HCT116 (cell line): ENCODE results near the gene IMMT. TPM values are rescaled to one million over a fixed set of nuclear protein-coding genes. Genes with fewer than 3 reads are reported as not detected.

Source experiments
- ATAC-seq: fragments of 200-7000 bp; cut with Tn5 transposase; 2 replicates; pipeline ENCODE4 v1.9.1; 2020; ENCODE audit warnings: mild to moderate bottlenecking, moderate library complexity
- BruUV-seq: library from RNA; stranded (reverse); fragments of 400-500 nt; replicated peaks from 2 replicates; lab custom pipeline; 2021; lab: Mats Ljungman, UMichigan
- CTCF ChIA-PET: fragments of 300-600 bp; sonication (Branson Sonifier 250); formaldehyde crosslinking; loops from one replicate; lab custom pipeline; 2021; ENCODE audit warnings: antibody characterized with exemption; lab: Charles Lee
- POLR2A ChIA-PET: fragments of 300-600, 350-600 bp; sonication (Branson Sonifier 250); formaldehyde crosslinking; loops from one replicate; lab custom pipeline; 2021; ENCODE audit warnings: antibody characterized with exemption; lab: Charles Lee
- RAD21 ChIA-PET, 2 experiments: fragments of 300-600 bp; sonication (Branson Sonifier 250); formaldehyde crosslinking; loops; one replicate each; lab custom pipeline; 2023; ENCODE audit warnings: low total read pairs in 2 of 2; ENCODE audit not compliant: uncharacterized antibody in 2 of 2, unreplicated experiment in 2 of 2, low non-redundant PET in 1 of 2; lab: Charles Lee
- DNase-seq: peaks from one replicate; pipeline ENCODE4 v3.0.0-alpha.2; 2010; ENCODE audit warnings: low read depth, low spot score
- H2AFZ ChIP-seq: fragments of 200-600 bp; shearing (Covaris generic), sonication (generic); 2 replicates; pipeline ENCODE4 v1.6.1; 2017; ENCODE audit warnings: low read depth, mixed run types, mixed read lengths, antibody characterized with exemption, low read length; ENCODE audit not compliant: poor library complexity, severe bottlenecking
- H3K27ac ChIP-seq: 2 replicates; pipeline ENCODE4 v1.5.1; 2012; ENCODE audit warnings: low read depth, low read length
- H3K27me3 ChIP-seq: fragments of 200-600 bp; sonication (generic); 2 replicates; pipeline ENCODE4 v1.6.1; 2016; ENCODE audit warnings: mixed run types, low read length, mixed read lengths; ENCODE audit not compliant: insufficient read depth
- H3K36me3 ChIP-seq, 2 experiments: fragments of 200-500 bp in 1 of 2; fragments of 200-600 bp in 1 of 2; sonication (Bioruptor generic) in 1 of 2; sonication (generic) in 1 of 2; 2 replicates each; pipeline versions ENCODE4 v1.5.1 to v1.6.1; 2014 to 2016; ENCODE audit warnings: low read length in 2 of 2, inconsistent platforms in 1 of 2, mixed read lengths in 1 of 2, mixed run types in 1 of 2; ENCODE audit not compliant: insufficient read depth in 2 of 2, control insufficient read depth in 1 of 2
- H3K4me1 ChIP-seq, 2 experiments: fragments of 200-600 bp in 1 of 2; sonication (generic) in 1 of 2; 2 replicates each; pipeline versions ENCODE4 v1.5.1 to v1.6.1; 2012 to 2017; ENCODE audit warnings: low read length in 2 of 2, inconsistent platforms in 1 of 2, mild to moderate bottlenecking in 1 of 2, mixed read lengths in 1 of 2, mixed run types in 1 of 2, moderate library complexity in 1 of 2; ENCODE audit not compliant: insufficient read depth in 2 of 2, control insufficient read depth in 1 of 2
- H3K4me2 ChIP-seq: fragments of 200-600 bp; sonication (generic); 2 replicates; pipeline ENCODE4 v1.6.1; 2017; ENCODE audit warnings: mixed run types, low read length, mixed read lengths
- H3K4me3 ChIP-seq, 2 experiments: fragments of 200-600 bp in 1 of 2; sonication (generic) in 1 of 2; replicated peaks in 1 of 2; 2 replicates each; pipeline ENCODE4 v1.5.1; 2011 to 2016; ENCODE audit warnings: low read length in 2 of 2, control low read depth in 1 of 2, low read depth in 1 of 2, mild to moderate bottlenecking in 1 of 2, mixed read lengths in 1 of 2, mixed run types in 1 of 2
- H3K79me2 ChIP-seq: fragments of 200-600 bp; sonication (generic); 2 replicates; pipeline ENCODE4 v1.6.1; 2017; ENCODE audit warnings: mild to moderate bottlenecking, mixed run types, low read length, moderate library complexity, mixed read lengths; ENCODE audit not compliant: insufficient read depth
- H3K9ac ChIP-seq: fragments of 200-600 bp; sonication (generic); 2 replicates; pipeline ENCODE4 v1.6.1; 2016; ENCODE audit warnings: low read length, mixed read lengths
- H3K9me2 ChIP-seq: fragments of 200-600 bp; sonication (generic), shearing (Covaris generic); 2 replicates; pipeline ENCODE4 v1.6.1; 2017; ENCODE audit warnings: mixed run types, mild to moderate bottlenecking, moderate library complexity; ENCODE audit not compliant: insufficient read depth
- H3K9me3 ChIP-seq, 2 experiments: fragments of 200-500 bp in 1 of 2; fragments of 200-600 bp in 1 of 2; sonication (Bioruptor generic) in 1 of 2; sonication (generic) in 1 of 2; 2 replicates each; pipeline ENCODE4 v1.6.1; 2014 to 2017; ENCODE audit warnings: low read length in 2 of 2, mixed read lengths in 2 of 2, inconsistent platforms in 1 of 2, low read depth in 1 of 2, mild to moderate bottlenecking in 1 of 2, mixed run types in 1 of 2, moderate library complexity in 1 of 2; ENCODE audit not compliant: control insufficient read depth in 1 of 2, insufficient read depth in 1 of 2
- H4K20me1 ChIP-seq: fragments of 200-600 bp; sonication (generic), shearing (Covaris generic); 2 replicates; pipeline ENCODE4 v1.6.1; 2017; ENCODE audit warnings: mixed run types, mild to moderate bottlenecking, moderate library complexity; ENCODE audit not compliant: insufficient read depth
- CEBPB ChIP-seq: IDR thresholded peaks from 2 replicates; pipeline ENCODE4 v1.6.1; 2012; ENCODE audit warnings: low read depth
- EZH2phosphoT487 ChIP-seq: fragments of 200-600 bp; IDR thresholded peaks from 2 replicates; pipeline ENCODE4 v1.6.1; 2018; ENCODE audit warnings: antibody characterized with exemption, borderline replicate concordance
- FOSL1 ChIP-seq: IDR thresholded peaks from 2 replicates; pipeline ENCODE4 v1.6.1; 2012; ENCODE audit warnings: low read depth
- RAD21 ChIP-seq: IDR thresholded peaks from 2 replicates; pipeline ENCODE4 v1.6.1; 2012; ENCODE audit warnings: low read depth, mild to moderate bottlenecking
- SP1 ChIP-seq: IDR thresholded peaks from 2 replicates; pipeline ENCODE4 v1.6.1; 2012; ENCODE audit warnings: low read depth
- SRF ChIP-seq: IDR thresholded peaks from 2 replicates; pipeline ENCODE4 v1.6.1; 2012; ENCODE audit warnings: low read depth
- TCF7L2 ChIP-seq: IDR thresholded peaks from 2 replicates; pipeline ENCODE4 v1.7.0; 2011; ENCODE audit warnings: borderline replicate concordance, inconsistent platforms; ENCODE audit not compliant: insufficient read depth, insufficient read length; ENCODE audit errors: extremely low read depth
- intact Hi-C: fragments of 100-400 bp; cut with micrococcal nuclease; formaldehyde crosslinking; loops from 2 replicates; pipeline ENCODE4 v1.10.0; 2022
- total RNA-seq: library from RNA; stranded (reverse); gene quantifications from one replicate; pipeline ENCODE4 v1.2.1, GENCODE V29; 2021; ENCODE audit not compliant: unreplicated experiment
- TF ChIP-seq, protein P1 (sequence below), 3 experiments: fragments of 200-600 bp in 1 of 3; sonication (generic) in 1 of 3; IDR thresholded peaks in 2 of 3; conservative IDR thresholded peaks in 1 of 3; 2 replicates each; pipeline ENCODE4 v1.5.1; 2012 to 2017; ENCODE audit warnings: low read depth in 2 of 3, low read length in 2 of 3, antibody characterized with exemption in 1 of 3, borderline replicate concordance in 1 of 3, control low read depth in 1 of 3, mild to moderate bottlenecking in 1 of 3, mixed read lengths in 1 of 3, mixed run types in 1 of 3, moderate library complexity in 1 of 3; ENCODE audit not compliant: insufficient read depth in 1 of 3
- TF ChIP-seq, protein P2 (sequence below): IDR thresholded peaks from 2 replicates; pipeline ENCODE4 v1.6.1; 2011; ENCODE audit warnings: mild to moderate bottlenecking, low read length, moderate library complexity; ENCODE audit not compliant: insufficient replicate concordance; ENCODE audit errors: extremely low read depth
- TF ChIP-seq, protein P3 (sequence below): IDR thresholded peaks from 2 replicates; pipeline ENCODE4 v1.6.1; 2012
- TF ChIP-seq, protein P4 (sequence below): IDR thresholded peaks from 2 replicates; pipeline ENCODE4 v1.6.1; 2012

The IMMT gene
- total RNA-seq, 1 experiment from 2014 or later, result 125 TPM

- H3K4me3 ChIP-seq, result no peak overlapping the region
- H3K36me3 ChIP-seq, result peaks cover 51% of the 10 kb centered on the region in 2 experiments
- ChIA-PET CTCF (no interaction called here), RAD21 (no interaction called here), POLR2A (no interaction called here)
- H3K4me1 ChIP-seq, result no peaks in the 10 kb centered on the region
- BruUV-seq, result no TSS peak
- no peaks in the 10 kb centered on the region for H3K27me3 ChIP-seq
- H3K9me2 ChIP-seq, result no peaks in the 10 kb centered on the region
- H3K9me3 ChIP-seq, result no peaks in the 10 kb centered on the region
- no peak overlapping the region for H3K9ac ChIP-seq
- H3K27ac ChIP-seq, result no peak overlapping the region
- no peak for ATAC-seq
- H3K4me2 ChIP-seq, result no peak overlapping the region
- DNase-seq, result no peak
- no peak for TF ChIP-seq RAD21
- TF ChIP-seq SP1, result no peak
- TF ChIP-seq, protein P1, sequence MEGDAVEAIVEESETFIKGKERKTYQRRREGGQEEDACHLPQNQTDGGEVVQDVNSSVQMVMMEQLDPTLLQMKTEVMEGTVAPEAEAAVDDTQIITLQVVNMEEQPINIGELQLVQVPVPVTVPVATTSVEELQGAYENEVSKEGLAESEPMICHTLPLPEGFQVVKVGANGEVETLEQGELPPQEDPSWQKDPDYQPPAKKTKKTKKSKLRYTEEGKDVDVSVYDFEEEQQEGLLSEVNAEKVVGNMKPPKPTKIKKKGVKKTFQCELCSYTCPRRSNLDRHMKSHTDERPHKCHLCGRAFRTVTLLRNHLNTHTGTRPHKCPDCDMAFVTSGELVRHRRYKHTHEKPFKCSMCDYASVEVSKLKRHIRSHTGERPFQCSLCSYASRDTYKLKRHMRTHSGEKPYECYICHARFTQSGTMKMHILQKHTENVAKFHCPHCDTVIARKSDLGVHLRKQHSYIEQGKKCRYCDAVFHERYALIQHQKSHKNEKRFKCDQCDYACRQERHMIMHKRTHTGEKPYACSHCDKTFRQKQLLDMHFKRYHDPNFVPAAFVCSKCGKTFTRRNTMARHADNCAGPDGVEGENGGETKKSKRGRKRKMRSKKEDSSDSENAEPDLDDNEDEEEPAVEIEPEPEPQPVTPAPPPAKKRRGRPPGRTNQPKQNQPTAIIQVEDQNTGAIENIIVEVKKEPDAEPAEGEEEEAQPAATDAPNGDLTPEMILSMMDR (IDR thresholded peaks at IDR 0.05 in 2 of 3, conservative IDR thresholded peaks at IDR 0.05 in 1 of 3; ENCODE audit: borderline replicate concordance in 1 of 3, insufficient read depth in 1 of 3, low read depth in 2 of 3, low read length in 2 of 3), result no peak
- TF ChIP-seq TCF7L2, result no peak
- TF ChIP-seq CEBPB, result no peak
- TF ChIP-seq SRF, result no peak
- TF ChIP-seq, protein P2, sequence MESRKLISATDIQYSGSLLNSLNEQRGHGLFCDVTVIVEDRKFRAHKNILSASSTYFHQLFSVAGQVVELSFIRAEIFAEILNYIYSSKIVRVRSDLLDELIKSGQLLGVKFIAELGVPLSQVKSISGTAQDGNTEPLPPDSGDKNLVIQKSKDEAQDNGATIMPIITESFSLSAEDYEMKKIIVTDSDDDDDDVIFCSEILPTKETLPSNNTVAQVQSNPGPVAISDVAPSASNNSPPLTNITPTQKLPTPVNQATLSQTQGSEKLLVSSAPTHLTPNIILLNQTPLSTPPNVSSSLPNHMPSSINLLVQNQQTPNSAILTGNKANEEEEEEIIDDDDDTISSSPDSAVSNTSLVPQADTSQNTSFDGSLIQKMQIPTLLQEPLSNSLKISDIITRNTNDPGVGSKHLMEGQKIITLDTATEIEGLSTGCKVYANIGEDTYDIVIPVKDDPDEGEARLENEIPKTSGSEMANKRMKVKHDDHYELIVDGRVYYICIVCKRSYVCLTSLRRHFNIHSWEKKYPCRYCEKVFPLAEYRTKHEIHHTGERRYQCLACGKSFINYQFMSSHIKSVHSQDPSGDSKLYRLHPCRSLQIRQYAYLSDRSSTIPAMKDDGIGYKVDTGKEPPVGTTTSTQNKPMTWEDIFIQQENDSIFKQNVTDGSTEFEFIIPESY, result no peak
- TF ChIP-seq, protein P3, sequence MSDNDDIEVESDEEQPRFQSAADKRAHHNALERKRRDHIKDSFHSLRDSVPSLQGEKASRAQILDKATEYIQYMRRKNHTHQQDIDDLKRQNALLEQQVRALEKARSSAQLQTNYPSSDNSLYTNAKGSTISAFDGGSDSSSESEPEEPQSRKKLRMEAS, result no peak
- TF ChIP-seq, protein P4, sequence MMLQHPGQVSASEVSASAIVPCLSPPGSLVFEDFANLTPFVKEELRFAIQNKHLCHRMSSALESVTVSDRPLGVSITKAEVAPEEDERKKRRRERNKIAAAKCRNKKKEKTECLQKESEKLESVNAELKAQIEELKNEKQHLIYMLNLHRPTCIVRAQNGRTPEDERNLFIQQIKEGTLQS, result no peak
- TF ChIP-seq EZH2phosphoT487, result no peak
- TF ChIP-seq FOSL1, result no peak
- intact Hi-C loops, result no loop called here
- H4K20me1 ChIP-seq, result no peaks in the 10 kb centered on the region
- H3K79me2 ChIP-seq, result 0 out of 2 replicates have a peak, but pooled peaks cover 3% of the 10 kb centered on the region
- H2AFZ ChIP-seq, result no peak overlapping the region
These were observed 44.8 kb downstream of the IMMT start for GRCh38 chr2:86150502-86150901.
